ENCODE results near the gene ALCAM.
"Not testable (repeated sequence)": the region's sequence is repeated elsewhere in the genome, so short reads cannot be mapped to it uniquely, and the experiment has no call there.

Gene ALCAM

GRCh38 chr3:105388176-105388575 is 21.5 kb downstream of the ALCAM start:
- no peak for DNase-seq (ENCODE audit: low read depth, low spot score)

- not testable (repeated sequence) for DNase-seq (ENCODE audit: low read depth, low spot score)
Observed at GRCh38 chr3:105389759-105390158, 23.1 kb downstream of the ALCAM start.

GRCh38 chr3:105392598-105392997 is 25.9 kb downstream of the ALCAM start:
- not testable (repeated sequence) for DNase-seq (ENCODE audit: low read depth, low spot score)

- no peak for DNase-seq (ENCODE audit: low read depth, low spot score)
Observed at GRCh38 chr3:105394177-105394576, 27.5 kb downstream of the ALCAM start.

GRCh38 chr3:105397974-105398373 is 31.3 kb downstream of the ALCAM start:
- no peak for DNase-seq (ENCODE audit: low read depth, low spot score)

GRCh38 chr3:105398437-105398836 is 31.7 kb downstream of the ALCAM start:
- no peak for DNase-seq (ENCODE audit: low read depth, low spot score)

- DNase-seq (ENCODE audit: low read depth, low spot score): no peak
Observed at GRCh38 chr3:105399062-105399461, 32.4 kb downstream of the ALCAM start.

GRCh38 chr3:105399611-105400010 is 32.9 kb downstream of the ALCAM start:
- DNase-seq (ENCODE audit: low read depth, low spot score): no peak

GRCh38 chr3:105401254-105401653 is 34.5 kb downstream of the ALCAM start:
- no peak for DNase-seq (ENCODE audit: low read depth, low spot score)

GRCh38 chr3:105401691-105402149 is 35.0 kb downstream of the ALCAM start:
- DNase-seq (ENCODE audit: low read depth, low spot score): no peak

GRCh38 chr3:105402287-105402801 is 35.6 kb downstream of the ALCAM start:
- DNase-seq (ENCODE audit: low read depth, low spot score): no peak

- not testable (repeated sequence) for DNase-seq (ENCODE audit: low read depth, low spot score)
Observed at GRCh38 chr3:105403034-105403433, 36.3 kb downstream of the ALCAM start.

GRCh38 chr3:105406268-105406667 is 39.6 kb downstream of the ALCAM start:
- no peak for DNase-seq (ENCODE audit: low read depth, low spot score)

GRCh38 chr3:105409364-105409763 is 42.7 kb downstream of the ALCAM start:
- DNase-seq (ENCODE audit: low read depth, low spot score): no peak

- DNase-seq (ENCODE audit: low read depth, low spot score): no peak
Observed at GRCh38 chr3:105413343-105413887, 46.7 kb downstream of the ALCAM start.

GRCh38 chr3:105414841-105415240 is 48.1 kb downstream of the ALCAM start:
- DNase-seq (ENCODE audit: low read depth, low spot score): no peak

GRCh38 chr3:105415951-105416350 is 49.2 kb downstream of the ALCAM start:
- no peak for DNase-seq (ENCODE audit: low read depth, low spot score)

- DNase-seq (ENCODE audit: low read depth, low spot score): no peak
Observed at GRCh38 chr3:105417525-105418289, 51.0 kb downstream of the ALCAM start.

- no peak for DNase-seq (ENCODE audit: low read depth, low spot score)
Observed at GRCh38 chr3:105422645-105423044, 55.9 kb downstream of the ALCAM start.

- DNase-seq (ENCODE audit: low read depth, low spot score): no peak
Observed at GRCh38 chr3:105423397-105423796, 56.7 kb downstream of the ALCAM start.

GRCh38 chr3:105424412-105425152 is 57.9 kb downstream of the ALCAM start:
- DNase-seq (ENCODE audit: low read depth, low spot score): no peak

- no peak for DNase-seq (ENCODE audit: low read depth, low spot score)
Observed at GRCh38 chr3:105425153-105425502, 58.4 kb downstream of the ALCAM start.
